SK-N-SH (cell line): ENCODE data around the gene RBPJL. TPM values are rescaled to one million over a fixed set of nuclear protein-coding genes. Genes with fewer than 3 reads are reported as not detected.

Experiments
- CTCF ChIA-PET: fragments of 300-600, 350-600 bp; formaldehyde crosslinking; extraction: SDS; loops from one replicate; lab custom pipeline; 2021; lab: Yijun Ruan, JAX
- POLR2A ChIA-PET: fragments of 350-600 bp; sonication (Branson Sonifier 250); formaldehyde crosslinking; extraction: SDS; loops from one replicate; lab custom pipeline; 2020; ENCODE audit warnings: antibody characterized with exemption, inconsistent platforms; lab: Yijun Ruan, JAX
- DNase-seq: peaks from one replicate; pipeline ENCODE4 v3.0.0; 2012
- H2AFZ ChIP-seq: fragments of 200-600 bp; sonication (generic); 2 replicates; pipeline ENCODE4 v1.8.1; 2016; ENCODE audit warnings: antibody characterized with exemption, mild to moderate bottlenecking, low read depth
- H3F3A ChIP-seq: fragments of 200-600 bp; sonication (generic); replicated peaks from 2 replicates; pipeline ENCODE3; 2016; ENCODE audit warnings: antibody characterized with exemption, mild to moderate bottlenecking; ENCODE audit not compliant: insufficient read depth
- H3K27ac ChIP-seq, 2 experiments: fragments of 200-500 bp in 1 of 2; fragments of 200-600 bp in 1 of 2; sonication (Bioruptor generic) in 1 of 2; sonication (generic), shearing (Covaris generic) in 1 of 2; 2 replicates each; pipeline versions ENCODE4 v1.5.1 to v1.6.1; 2014 to 2016; ENCODE audit warnings: low read depth in 2 of 2, inconsistent platforms in 1 of 2, low read length in 1 of 2, mild to moderate bottlenecking in 1 of 2, mixed read lengths in 1 of 2
- H3K27me3 ChIP-seq: fragments of 200-600 bp; sonication (generic), shearing (Covaris generic); 2 replicates; pipeline ENCODE4 v1.6.1; 2016; ENCODE audit warnings: mixed run types; ENCODE audit not compliant: insufficient read depth
- H3K36me3 ChIP-seq, 2 experiments: fragments of 200-500 bp in 1 of 2; fragments of 200-600 bp in 1 of 2; sonication (Bioruptor generic) in 1 of 2; sonication (generic) in 1 of 2; replicated peaks in 1 of 2; 2 replicates each; pipeline versions ENCODE3 to v1.5.1; 2014 to 2016; ENCODE audit warnings: low read length in 1 of 2, mild to moderate bottlenecking in 1 of 2; ENCODE audit not compliant: insufficient read depth in 2 of 2, control insufficient read depth in 1 of 2
- H3K4me1 ChIP-seq, 2 experiments: fragments of 200-500 bp in 1 of 2; fragments of 200-600 bp in 1 of 2; sonication (Bioruptor generic) in 1 of 2; sonication (generic), shearing (Covaris generic) in 1 of 2; 2 replicates each; pipeline versions ENCODE4 v1.5.1 to v1.6.1; 2014 to 2016; ENCODE audit warnings: low read depth in 1 of 2, low read length in 1 of 2, mixed run types in 1 of 2; ENCODE audit not compliant: insufficient read depth in 2 of 2, control insufficient read depth in 1 of 2
- H3K4me2 ChIP-seq: fragments of 200-600 bp; sonication (generic), shearing (Covaris generic); 2 replicates; pipeline ENCODE4 v1.6.1; 2017; ENCODE audit warnings: mixed run types
- H3K4me3 ChIP-seq, 2 experiments: fragments of 200-500 bp in 1 of 2; fragments of 200-600 bp in 1 of 2; sonication (Bioruptor generic) in 1 of 2; sonication (generic), shearing (Covaris generic) in 1 of 2; 2 replicates each; pipeline versions ENCODE4 v1.5.1 to v1.8.1; 2014 to 2016; ENCODE audit warnings: low read depth in 2 of 2, inconsistent platforms in 1 of 2, low read length in 1 of 2, mild to moderate bottlenecking in 1 of 2, mixed read lengths in 1 of 2, moderate library complexity in 1 of 2
- H3K79me2 ChIP-seq: fragments of 200-600 bp; sonication (generic); 2 replicates; pipeline ENCODE4 v1.8.1; 2017; ENCODE audit warnings: mild to moderate bottlenecking; ENCODE audit not compliant: insufficient read depth
- H3K9ac ChIP-seq: fragments of 200-600 bp; sonication (generic); 2 replicates; pipeline ENCODE4 v1.6.1; 2017; ENCODE audit warnings: mixed run types
- H3K9me2 ChIP-seq: fragments of 200-600 bp; sonication (generic); 2 replicates; pipeline ENCODE4 v1.6.1; 2017; ENCODE audit warnings: mixed run types
- H3K9me3 ChIP-seq: fragments of 200-600 bp; sonication (generic); 2 replicates; pipeline ENCODE4 v1.6.1; 2017; ENCODE audit warnings: mixed run types, mild to moderate bottlenecking, moderate library complexity
- H4K20me1 ChIP-seq: fragments of 200-600 bp; sonication (generic); 2 replicates; pipeline ENCODE4 v1.6.1; 2017; ENCODE audit warnings: mild to moderate bottlenecking, mixed run types; ENCODE audit not compliant: insufficient read depth
- CHD2 ChIP-seq: fragments of 150-350 bp; IDR thresholded peaks from 2 replicates; pipeline ENCODE4 v1.6.1; 2018; ENCODE audit warnings: low read length; ENCODE audit not compliant: partially characterized antibody
- EP300 ChIP-seq, 2 experiments: IDR thresholded peaks; 2 replicates each; pipeline versions ENCODE4 v1.4.0 to v1.6.1; 2012; ENCODE audit warnings: borderline replicate concordance in 1 of 2, low read depth in 1 of 2, low read length in 1 of 2
- EZH2phosphoT487 ChIP-seq: fragments of 200-600 bp; sonication (generic); IDR thresholded peaks from 2 replicates; pipeline ENCODE4 v1.6.1; 2017; ENCODE audit warnings: low read depth, mixed run types, mild to moderate bottlenecking, antibody characterized with exemption, moderate library complexity, borderline replicate concordance
- FOSL2 ChIP-seq: IDR thresholded peaks from 2 replicates; pipeline ENCODE4 v1.4.0; 2012; ENCODE audit warnings: low read depth, mild to moderate bottlenecking, moderate library complexity, borderline replicate concordance
- FOXM1 ChIP-seq: IDR thresholded peaks from 2 replicates; pipeline ENCODE4 v1.4.0; 2012; ENCODE audit warnings: low read depth, mild to moderate bottlenecking
- GATA2 ChIP-seq: sonication (generic); formaldehyde crosslinking; IDR thresholded peaks from 2 replicates; pipeline ENCODE4 v1.5.0; 2020; ENCODE audit warnings: mild to moderate bottlenecking, missing genetic modification reagents
- JUND ChIP-seq: IDR thresholded peaks from 2 replicates; pipeline ENCODE4 v1.4.0; 2012
- MEF2A ChIP-seq: IDR thresholded peaks from 2 replicates; pipeline ENCODE4 v1.4.0; 2012; ENCODE audit warnings: low read depth, borderline replicate concordance
- MXI1 ChIP-seq: IDR thresholded peaks from 2 replicates; pipeline ENCODE4 v1.6.1; 2012; ENCODE audit warnings: mild to moderate bottlenecking, low read depth, low read length, improper control_type of control experiment
- NFIC ChIP-seq: IDR thresholded peaks from 2 replicates; pipeline ENCODE4 v1.4.0; 2012; ENCODE audit warnings: borderline replicate concordance
- NRF1 ChIP-seq: IDR thresholded peaks from 2 replicates; pipeline ENCODE4 v1.6.1; 2012; ENCODE audit warnings: low read depth, mild to moderate bottlenecking, low read length
- RAD21 ChIP-seq: IDR thresholded peaks from 2 replicates; pipeline ENCODE4 v1.6.1; 2012; ENCODE audit warnings: mild to moderate bottlenecking, low read length
- RCOR1 ChIP-seq: fragments of 150-350 bp; IDR thresholded peaks from 2 replicates; pipeline ENCODE4 v1.6.1; 2017; ENCODE audit warnings: antibody characterized with exemption, low read length
- SIN3A ChIP-seq: IDR thresholded peaks from 2 replicates; pipeline ENCODE4 v1.6.1; 2012; ENCODE audit warnings: low read depth, mild to moderate bottlenecking, low read length, moderate library complexity, borderline replicate concordance
- SMC3 ChIP-seq: IDR thresholded peaks from 2 replicates; pipeline ENCODE4 v1.6.1; 2012; ENCODE audit warnings: low read depth, low read length, improper control_type of control experiment
- TEAD4 ChIP-seq: IDR thresholded peaks from 2 replicates; pipeline ENCODE4 v1.4.0; 2012; ENCODE audit warnings: mild to moderate bottlenecking, borderline replicate concordance; ENCODE audit not compliant: insufficient read depth
- YY1 ChIP-seq: IDR thresholded peaks from 2 replicates; pipeline ENCODE4 v1.4.0; 2012; ENCODE audit warnings: low read depth, mild to moderate bottlenecking
- WGBS: methylation state at CpG from one replicate; pipeline ENCODE4 v1.1.6; 2017; ENCODE audit warnings: low lambda C conversion rate; 5-methylcytosine and 5-hydroxymethylcytosine counted together
- polyA plus RNA-seq, 3 experiments: library from polyadenylated mRNA; depleted of rRNA; stranded (reverse); fragments of >200 nt; gene quantifications; 2 replicates each; pipeline ENCODE4 v1.2.3, GENCODE V29; 2012
- TF ChIP-seq, protein P1 (sequence below): IDR thresholded peaks from 2 replicates; pipeline ENCODE4 v1.4.0; 2012; ENCODE audit warnings: low read depth, borderline replicate concordance
- TF ChIP-seq, protein P2 (sequence below): fragments of 150-350 bp; IDR thresholded peaks from 2 replicates; pipeline ENCODE4 v1.6.1; 2016; ENCODE audit warnings: mild to moderate bottlenecking, low read depth, low read length
- TF ChIP-seq, protein P3 (sequence below): IDR thresholded peaks from 2 replicates; pipeline ENCODE4; 2012
- TF ChIP-seq, protein P4 (sequence below): fragments of 200-600 bp; sonication (generic); IDR thresholded peaks from 2 replicates; pipeline ENCODE4 v1.6.1; 2017; ENCODE audit warnings: antibody characterized with exemption, mild to moderate bottlenecking, moderate library complexity

RBPJL gene
- polyA plus RNA-seq, 1 of the 3 experiments (the other 2 are of a cell fraction) = not detected

DNA sequence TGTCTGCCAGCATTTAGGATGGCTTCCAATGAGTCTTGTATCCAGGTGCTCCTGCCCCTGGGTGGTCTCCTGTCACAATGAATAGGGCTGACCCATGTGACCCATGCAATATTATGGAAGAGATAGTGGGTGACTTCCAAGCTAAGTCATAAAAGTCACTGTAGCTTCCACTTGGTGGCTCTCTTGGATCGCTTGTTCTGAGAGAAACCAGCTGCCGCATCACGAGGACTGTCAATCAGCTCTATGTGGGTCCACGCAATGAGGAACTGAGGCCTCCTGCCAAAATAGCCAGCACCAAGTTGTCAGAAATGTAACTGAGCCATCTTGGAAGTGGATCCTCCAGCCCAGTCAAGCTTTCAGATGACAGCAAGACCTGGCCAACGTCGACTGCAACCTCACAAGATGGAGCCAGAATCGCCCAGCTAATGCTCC is 16.3 kb downstream of the RBPJL start:
- ChIA-PET POLR2A (interaction anchor here (0.9 kb wide), 1 partner anchor 114 kb away, joined by 3 read pairs; no protein-coding TSS in a partner anchor), CTCF (interaction anchor here (0.6 to 9.8 kb wide), 9 partner anchors 21 to 449 kb away, joined by 3 to 122 read pairs (median 54); partner anchors contain the start of gene SYS1)
- H3K9me2 ChIP-seq = no peaks in the 10 kb centered on the region
- no peaks in the 10 kb centered on the region for H4K20me1 ChIP-seq
- 95% methylated on average over 6 of the region's 7 CpGs for whole genome bisulfite sequencing
- peaks cover 7 to 16% of the 10 kb centered on the region in 2 experiments for H3K36me3 ChIP-seq
- H2AFZ ChIP-seq = no peak overlapping the region
- no peak overlapping the region for H3K4me3 ChIP-seq
- DNase-seq = no peak
- H3K4me2 ChIP-seq = no peak overlapping the region
- H3K4me1 ChIP-seq = peaks cover 0 to 8% of the 10 kb centered on the region in 2 experiments; a peak in 1 of 4 replicates
- no peak overlapping the region for H3K27ac ChIP-seq
- TF ChIP-seq MEF2A (no peak), SMC3 (peak; percentile 34; the same call in 1 of the 2 replicates), NFIC (no peak), FOXM1 (no peak), MXI1 (no peak), RAD21 (peak; percentile 65), JUND (no peak), CHD2 (no peak), YY1 (no peak), SIN3A (no peak), GATA2 (CRISPR knock-in tag) (no peak), EZH2phosphoT487 (no peak), TEAD4 (no peak), RCOR1 (no peak), EP300 (IDR thresholded peaks at IDR 0.05; ENCODE audit: borderline replicate concordance in 1 of 2, low read depth in 1 of 2, low read length in 1 of 2) (no peak), NRF1 (no peak), FOSL2 (no peak)
- TF ChIP-seq, protein P1, sequence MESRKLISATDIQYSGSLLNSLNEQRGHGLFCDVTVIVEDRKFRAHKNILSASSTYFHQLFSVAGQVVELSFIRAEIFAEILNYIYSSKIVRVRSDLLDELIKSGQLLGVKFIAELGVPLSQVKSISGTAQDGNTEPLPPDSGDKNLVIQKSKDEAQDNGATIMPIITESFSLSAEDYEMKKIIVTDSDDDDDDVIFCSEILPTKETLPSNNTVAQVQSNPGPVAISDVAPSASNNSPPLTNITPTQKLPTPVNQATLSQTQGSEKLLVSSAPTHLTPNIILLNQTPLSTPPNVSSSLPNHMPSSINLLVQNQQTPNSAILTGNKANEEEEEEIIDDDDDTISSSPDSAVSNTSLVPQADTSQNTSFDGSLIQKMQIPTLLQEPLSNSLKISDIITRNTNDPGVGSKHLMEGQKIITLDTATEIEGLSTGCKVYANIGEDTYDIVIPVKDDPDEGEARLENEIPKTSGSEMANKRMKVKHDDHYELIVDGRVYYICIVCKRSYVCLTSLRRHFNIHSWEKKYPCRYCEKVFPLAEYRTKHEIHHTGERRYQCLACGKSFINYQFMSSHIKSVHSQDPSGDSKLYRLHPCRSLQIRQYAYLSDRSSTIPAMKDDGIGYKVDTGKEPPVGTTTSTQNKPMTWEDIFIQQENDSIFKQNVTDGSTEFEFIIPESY = no peak
- TF ChIP-seq, protein P2, sequence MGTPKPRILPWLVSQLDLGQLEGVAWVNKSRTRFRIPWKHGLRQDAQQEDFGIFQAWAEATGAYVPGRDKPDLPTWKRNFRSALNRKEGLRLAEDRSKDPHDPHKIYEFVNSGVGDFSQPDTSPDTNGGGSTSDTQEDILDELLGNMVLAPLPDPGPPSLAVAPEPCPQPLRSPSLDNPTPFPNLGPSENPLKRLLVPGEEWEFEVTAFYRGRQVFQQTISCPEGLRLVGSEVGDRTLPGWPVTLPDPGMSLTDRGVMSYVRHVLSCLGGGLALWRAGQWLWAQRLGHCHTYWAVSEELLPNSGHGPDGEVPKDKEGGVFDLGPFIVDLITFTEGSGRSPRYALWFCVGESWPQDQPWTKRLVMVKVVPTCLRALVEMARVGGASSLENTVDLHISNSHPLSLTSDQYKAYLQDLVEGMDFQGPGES = no peak
- TF ChIP-seq, protein P3, sequence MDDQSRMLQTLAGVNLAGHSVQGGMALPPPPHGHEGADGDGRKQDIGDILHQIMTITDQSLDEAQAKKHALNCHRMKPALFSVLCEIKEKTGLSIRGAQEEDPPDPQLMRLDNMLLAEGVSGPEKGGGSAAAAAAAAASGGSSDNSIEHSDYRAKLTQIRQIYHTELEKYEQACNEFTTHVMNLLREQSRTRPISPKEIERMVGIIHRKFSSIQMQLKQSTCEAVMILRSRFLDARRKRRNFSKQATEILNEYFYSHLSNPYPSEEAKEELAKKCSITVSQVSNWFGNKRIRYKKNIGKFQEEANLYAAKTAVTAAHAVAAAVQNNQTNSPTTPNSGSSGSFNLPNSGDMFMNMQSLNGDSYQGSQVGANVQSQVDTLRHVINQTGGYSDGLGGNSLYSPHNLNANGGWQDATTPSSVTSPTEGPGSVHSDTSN = peak; percentile 64
- TF ChIP-seq, protein P4, sequence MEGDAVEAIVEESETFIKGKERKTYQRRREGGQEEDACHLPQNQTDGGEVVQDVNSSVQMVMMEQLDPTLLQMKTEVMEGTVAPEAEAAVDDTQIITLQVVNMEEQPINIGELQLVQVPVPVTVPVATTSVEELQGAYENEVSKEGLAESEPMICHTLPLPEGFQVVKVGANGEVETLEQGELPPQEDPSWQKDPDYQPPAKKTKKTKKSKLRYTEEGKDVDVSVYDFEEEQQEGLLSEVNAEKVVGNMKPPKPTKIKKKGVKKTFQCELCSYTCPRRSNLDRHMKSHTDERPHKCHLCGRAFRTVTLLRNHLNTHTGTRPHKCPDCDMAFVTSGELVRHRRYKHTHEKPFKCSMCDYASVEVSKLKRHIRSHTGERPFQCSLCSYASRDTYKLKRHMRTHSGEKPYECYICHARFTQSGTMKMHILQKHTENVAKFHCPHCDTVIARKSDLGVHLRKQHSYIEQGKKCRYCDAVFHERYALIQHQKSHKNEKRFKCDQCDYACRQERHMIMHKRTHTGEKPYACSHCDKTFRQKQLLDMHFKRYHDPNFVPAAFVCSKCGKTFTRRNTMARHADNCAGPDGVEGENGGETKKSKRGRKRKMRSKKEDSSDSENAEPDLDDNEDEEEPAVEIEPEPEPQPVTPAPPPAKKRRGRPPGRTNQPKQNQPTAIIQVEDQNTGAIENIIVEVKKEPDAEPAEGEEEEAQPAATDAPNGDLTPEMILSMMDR = peak; percentile 31; the same call in 1 of the 2 replicates
- TF ChIP-seq, all 33 proteins: peak for 4
- no peaks in the 10 kb centered on the region for H3K79me2 ChIP-seq
- peaks cover 4% of the 10 kb centered on the region for H3F3A ChIP-seq
- H3K27me3 ChIP-seq = no peaks in the 10 kb centered on the region
- H3K9ac ChIP-seq = no peak overlapping the region
- H3K9me3 ChIP-seq = no peaks in the 10 kb centered on the region
